GM12873 (cell line): ENCODE measurements around the gene PRPSAP1.

Experiments used
- CTCF ChIP-seq: IDR thresholded peaks from 2 replicates; pipeline ENCODE4 v1.5.1; 2012; ENCODE audit warnings: low read depth, mild to moderate bottlenecking, moderate library complexity, low read length, control low read depth; ENCODE audit not compliant: insufficient read depth; ENCODE audit errors: missing control alignments

Gene PRPSAP1

GRCh38 chr17:76317535-76317934, 36.2 kb downstream of the PRPSAP1 start:
- no peak for TF ChIP-seq CTCF

GRCh38 chr17:76314392-76315227, 39.1 kb downstream of the PRPSAP1 start:
- TF ChIP-seq CTCF = no peak

- TF ChIP-seq CTCF = no peak
Observed at GRCh38 chr17:76312735-76313134, 41.0 kb downstream of the PRPSAP1 start.

- TF ChIP-seq CTCF = no peak
Observed at GRCh38 chr17:76309461-76309860, 44.3 kb downstream of the PRPSAP1 start.

GRCh38 chr17:76307966-76308338, 45.8 kb downstream of the PRPSAP1 start, which contains the start of gene QRICH2:
Gene QRICH2, minus strand, starts transcription at chr17:76308276. Its CDS starts 278 bp downstream, at chr17:76307998.
- no peak for TF ChIP-seq CTCF

- TF ChIP-seq CTCF = no peak
Observed at GRCh38 chr17:76307299-76307965, 46.3 kb downstream of the PRPSAP1 start.
